ENCODE measurements around the gene SLC25A21. TPM values are rescaled to one million over a fixed set of nuclear protein-coding genes. Genes with fewer than 3 reads are reported as not detected.

SLC25A21 gene
- total and polyA plus RNA-seq, 10 donors: 0.06 to 1.1 (median 0.22) TPM; not detected in 2

DNA sequence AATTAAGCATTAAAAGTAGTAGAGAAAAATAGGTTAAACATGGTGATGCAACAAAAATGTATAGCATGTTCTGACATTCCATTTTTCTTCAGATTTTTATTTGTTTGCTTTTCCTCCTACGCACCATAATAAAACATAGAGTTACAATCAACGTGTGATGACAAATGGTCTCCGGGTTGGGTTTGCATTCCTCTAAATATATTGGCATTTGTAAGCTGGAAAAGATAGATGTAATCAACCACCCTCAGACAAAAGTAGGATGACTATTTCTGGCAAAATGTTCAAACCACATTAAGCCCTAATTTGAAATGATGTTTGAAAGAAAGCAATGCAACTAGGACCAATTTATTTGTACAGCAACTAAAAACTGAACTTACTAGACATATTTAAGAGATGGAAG is 58.4 kb downstream of the SLC25A21 start:
- H3K36me3 ChIP-seq: no peaks in the 10 kb centered on the region
- intact Hi-C loops (cut with DNase I; ENCODE audit: low total_unique reads): no loop called here
- 79 to 92% (median 86%) methylated on average over 3 of the region's 3 CpGs for WGBS, 5 donors
- no peak for DNase-seq
- H3K4me1 ChIP-seq: no peaks in the 10 kb centered on the region
- H3K27ac ChIP-seq: no peak overlapping the region
- no peaks in the 10 kb centered on the region for H3K27me3 ChIP-seq (replicated peaks in 1 of 7)
- no peak for TF ChIP-seq POLR2AphosphoS5 (IDR thresholded peaks at IDR 0.05)
- TF ChIP-seq CTCF (IDR thresholded peaks at IDR 0.05 in 8 of 11, conservative IDR thresholded peaks at IDR 0.05 in 3 of 11): no peak
- no peak for TF ChIP-seq POLR2A (IDR thresholded peaks at IDR 0.05)
- H3K4me3 ChIP-seq: no peak overlapping the region
- peaks cover 0 to 16% (median 8%) of the 10 kb centered on the region in 8 donors for H3K9me3 ChIP-seq

- 61 to 78% (median 70%) methylated on average over 2 of the region's 2 CpGs for WGBS, 5 donors
- Histone ChIP-seq H3K4me3 (no peak overlapping the region), H3K27ac (no peak overlapping the region), H3K4me1 (no peaks in the 10 kb centered on the region), H3K27me3 (replicated peaks in 1 of 7) (no peaks in the 10 kb centered on the region), H3K9me3 (peaks cover 0 to 9% (median 0%) of the 10 kb centered on the region in 8 donors), H3K36me3 (no peaks in the 10 kb centered on the region)
- TF ChIP-seq CTCF (IDR thresholded peaks at IDR 0.05 in 8 of 11, conservative IDR thresholded peaks at IDR 0.05 in 3 of 11) (no peak), POLR2AphosphoS5 (IDR thresholded peaks at IDR 0.05) (no peak), POLR2A (IDR thresholded peaks at IDR 0.05) (no peak)
- DNase-seq: no peak
- intact Hi-C loops (cut with DNase I; ENCODE audit: low total_unique reads): no loop called here
These were observed 74.3 kb downstream of the SLC25A21 start for GRCh38 chr14:37098132-37098531.

- Histone ChIP-seq H3K27ac (no peak overlapping the region), H3K36me3 (no peaks in the 10 kb centered on the region), H3K27me3 (replicated peaks in 1 of 7) (no peaks in the 10 kb centered on the region), H3K4me1 (no peaks in the 10 kb centered on the region), H3K4me3 (no peak overlapping the region), H3K9me3 (peaks cover 0 to 9% (median 0%) of the 10 kb centered on the region in 8 donors)
- TF ChIP-seq CTCF (IDR thresholded peaks at IDR 0.05 in 8 of 11, conservative IDR thresholded peaks at IDR 0.05 in 3 of 11) (no peak), POLR2A (IDR thresholded peaks at IDR 0.05) (no peak)
- intact Hi-C loops (cut with DNase I; ENCODE audit: low total_unique reads): no loop called here
- 68 to 90% (median 80%) methylated on average over 2 of the region's 2 CpGs for WGBS, 5 donors
- no peak for DNase-seq
These were observed 77.9 kb downstream of the SLC25A21 start for GRCh38 chr14:37094502-37094901.

DNA sequence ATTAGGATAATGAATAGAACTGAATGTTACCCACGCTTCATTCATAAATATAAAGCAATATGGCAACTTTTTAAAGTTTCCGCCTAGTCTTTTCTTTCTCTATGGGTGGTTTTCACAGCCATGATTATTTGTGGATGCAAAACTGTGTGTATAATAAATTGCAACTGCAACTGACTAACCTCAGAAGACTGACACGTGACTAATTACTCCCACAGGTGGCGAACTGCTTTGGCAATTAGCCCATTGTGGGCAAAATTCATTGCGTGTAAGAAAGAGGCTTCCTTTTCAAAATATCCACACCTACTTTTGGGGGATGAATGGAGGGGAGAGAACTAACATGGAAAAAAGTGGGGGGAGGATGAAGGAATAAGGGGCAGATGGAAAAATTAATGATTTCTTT is 79.0 kb downstream of the SLC25A21 start:
- DNase-seq: no peak
- intact Hi-C loops (cut with DNase I; ENCODE audit: low total_unique reads): no loop called here
- no peaks in the 10 kb centered on the region for H3K27me3 ChIP-seq (replicated peaks in 1 of 7)
- no peaks in the 10 kb centered on the region for H3K4me1 ChIP-seq
- H3K36me3 ChIP-seq: no peaks in the 10 kb centered on the region
- WGBS, 5 donors: 61 to 75% (median 71%) methylated on average over 5 of the region's 5 CpGs
- no peak overlapping the region for H3K27ac ChIP-seq
- TF ChIP-seq POLR2AphosphoS5 (IDR thresholded peaks at IDR 0.05) (no peak), CTCF (IDR thresholded peaks at IDR 0.05 in 8 of 11, conservative IDR thresholded peaks at IDR 0.05 in 3 of 11) (no peak)
- no peak overlapping the region for H3K4me3 ChIP-seq
- peaks cover 0 to 9% (median 0%) of the 10 kb centered on the region in 8 donors for H3K9me3 ChIP-seq
